IPS-15b (cell line): ENCODE measurements around the gene CHSY1.
"Not testable (repeated sequence)": the region's sequence is repeated elsewhere in the genome, so short reads cannot be mapped to it uniquely, and the experiment has no call there.

Source experiments
- H3K27me3 ChIP-seq: one replicate; pipeline ENCODE4 v1.6.1; 2013; ENCODE audit warnings: low read length; ENCODE audit not compliant: control insufficient read depth, insufficient read depth
- H3K36me3 ChIP-seq: one replicate; pipeline ENCODE4 v1.6.1; 2013; ENCODE audit warnings: low read length; ENCODE audit not compliant: control insufficient read depth, insufficient read depth
- H3K4me1 ChIP-seq: one replicate; pipeline ENCODE4 v1.6.1; 2013; ENCODE audit warnings: mild to moderate bottlenecking, low read length; ENCODE audit not compliant: control insufficient read depth, insufficient read depth
- H3K4me3 ChIP-seq: one replicate; pipeline ENCODE4 v1.5.1; 2013; ENCODE audit warnings: low read depth, low read length
- H3K9ac ChIP-seq: one replicate; pipeline ENCODE4 v1.6.1; 2013; ENCODE audit warnings: low read depth, mild to moderate bottlenecking, low read length
- H3K9me3 ChIP-seq: one replicate; pipeline ENCODE4 v1.6.1; 2013; ENCODE audit warnings: mild to moderate bottlenecking, low read length; ENCODE audit not compliant: control insufficient read depth, insufficient read depth

The CHSY1 gene

GRCh38 chr15:101129851-101130380, 121.9 kb downstream of the CHSY1 start:
- Histone ChIP-seq H3K36me3 (no peaks in the 10 kb centered on the region), H3K4me3 (no peak overlapping the region), H3K9ac (no peak overlapping the region), H3K9me3 (peaks cover 3% of the 10 kb centered on the region), H3K4me1 (no peaks in the 10 kb centered on the region), H3K27me3 (no peaks in the 10 kb centered on the region)

GRCh38 chr15:101128221-101129015, 123.4 kb downstream of the CHSY1 start:
- no peaks in the 10 kb centered on the region for H3K27me3 ChIP-seq
- H3K36me3 ChIP-seq: no peaks in the 10 kb centered on the region
- no peak overlapping the region for H3K9ac ChIP-seq
- H3K9me3 ChIP-seq: no peaks in the 10 kb centered on the region
- no peaks in the 10 kb centered on the region for H3K4me1 ChIP-seq
- H3K4me3 ChIP-seq: no peak overlapping the region

- H3K9ac ChIP-seq: no peak overlapping the region
- H3K9me3 ChIP-seq: no peaks in the 10 kb centered on the region
- no peaks in the 10 kb centered on the region for H3K4me1 ChIP-seq
- no peaks in the 10 kb centered on the region for H3K36me3 ChIP-seq
- no peak overlapping the region for H3K4me3 ChIP-seq
- no peaks in the 10 kb centered on the region for H3K27me3 ChIP-seq
Observed at GRCh38 chr15:101127506-101128076, 124.3 kb downstream of the CHSY1 start.

- Histone ChIP-seq H3K27me3 (no peaks in the 10 kb centered on the region), H3K4me3 (no peak overlapping the region), H3K36me3 (no peaks in the 10 kb centered on the region), H3K4me1 (no peaks in the 10 kb centered on the region), H3K9me3 (no peaks in the 10 kb centered on the region), H3K9ac (no peak overlapping the region)
Observed at GRCh38 chr15:101126618-101127505, 125.0 kb downstream of the CHSY1 start.

- H3K4me1 ChIP-seq, H3K9me3 ChIP-seq, H3K27me3 ChIP-seq, H3K4me3 ChIP-seq, H3K36me3 ChIP-seq, H3K9ac ChIP-seq: not testable (repeated sequence)
Observed at GRCh38 chr15:101125881-101126428, 125.9 kb downstream of the CHSY1 start.
